Keratinocyte (primary cell): ENCODE data around the gene MESP2.

ENCODE experiments used
- EZH2 ChIP-seq: IDR thresholded peaks from one replicate; pipeline ENCODE4 v1.6.1; 2012; ENCODE audit warnings: inconsistent platforms, mild to moderate bottlenecking, low read length, moderate library complexity
- TF ChIP-seq, protein P1 (sequence below), 3 experiments: IDR thresholded peaks in 1 of 3; conservative IDR thresholded peaks in 1 of 3; optimal IDR thresholded peaks in 1 of 3; 2 replicates in 2 of 3; 3 replicates in 1 of 3; pipeline versions ENCODE3 to v1.5.1; 2011; ENCODE audit warnings: low read length in 3 of 3, mild to moderate bottlenecking in 3 of 3, moderate library complexity in 2 of 3, control low read depth in 1 of 3, inconsistent platforms in 1 of 3; ENCODE audit not compliant: insufficient read depth in 2 of 3; ENCODE audit errors: extremely low read depth in 1 of 3

DNA sequence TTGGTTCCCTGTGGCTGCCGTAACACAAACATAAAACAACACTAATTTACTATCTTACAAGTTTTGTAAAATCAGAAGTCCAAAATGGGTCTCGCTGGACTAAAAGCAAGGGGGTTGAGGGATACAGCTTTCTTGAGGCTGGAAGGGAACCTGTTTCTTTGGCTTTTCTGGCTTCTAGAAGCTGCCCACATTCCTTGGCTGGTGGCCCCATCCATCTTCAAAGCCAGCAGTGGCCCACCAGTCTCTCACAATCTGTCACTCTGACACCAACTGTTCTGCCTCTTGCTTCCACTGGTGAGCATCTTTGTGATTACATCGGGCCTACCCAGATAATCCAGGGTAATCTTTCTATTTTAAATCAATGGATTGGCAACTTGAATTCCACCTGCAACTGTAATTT lies 39.6 kb downstream of the MESP2 start:
- no peak for TF ChIP-seq EZH2
- TF ChIP-seq, protein P1, sequence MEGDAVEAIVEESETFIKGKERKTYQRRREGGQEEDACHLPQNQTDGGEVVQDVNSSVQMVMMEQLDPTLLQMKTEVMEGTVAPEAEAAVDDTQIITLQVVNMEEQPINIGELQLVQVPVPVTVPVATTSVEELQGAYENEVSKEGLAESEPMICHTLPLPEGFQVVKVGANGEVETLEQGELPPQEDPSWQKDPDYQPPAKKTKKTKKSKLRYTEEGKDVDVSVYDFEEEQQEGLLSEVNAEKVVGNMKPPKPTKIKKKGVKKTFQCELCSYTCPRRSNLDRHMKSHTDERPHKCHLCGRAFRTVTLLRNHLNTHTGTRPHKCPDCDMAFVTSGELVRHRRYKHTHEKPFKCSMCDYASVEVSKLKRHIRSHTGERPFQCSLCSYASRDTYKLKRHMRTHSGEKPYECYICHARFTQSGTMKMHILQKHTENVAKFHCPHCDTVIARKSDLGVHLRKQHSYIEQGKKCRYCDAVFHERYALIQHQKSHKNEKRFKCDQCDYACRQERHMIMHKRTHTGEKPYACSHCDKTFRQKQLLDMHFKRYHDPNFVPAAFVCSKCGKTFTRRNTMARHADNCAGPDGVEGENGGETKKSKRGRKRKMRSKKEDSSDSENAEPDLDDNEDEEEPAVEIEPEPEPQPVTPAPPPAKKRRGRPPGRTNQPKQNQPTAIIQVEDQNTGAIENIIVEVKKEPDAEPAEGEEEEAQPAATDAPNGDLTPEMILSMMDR (optimal IDR thresholded peaks at IDR 0.05 in 1 of 3, IDR thresholded peaks at IDR 0.05 in 1 of 3, conservative IDR thresholded peaks at IDR 0.05 in 1 of 3; ENCODE audit: extremely low read depth in 1 of 3, insufficient read depth in 2 of 3, low read length in 3 of 3) = no peak
